ENCODE measurements around the gene SNX14.

The SNX14 gene

GRCh38 chr6:85496009-85496579 lies 97.6 kb downstream of the SNX14 start:
- no peak for DNase-seq

GRCh38 chr6:85494547-85495536 lies 98.8 kb downstream of the SNX14 start:
- no peak for DNase-seq

GRCh38 chr6:85493389-85493788 lies 100.3 kb downstream of the SNX14 start:
- no peak for DNase-seq

- DNase-seq = no peak
Observed at GRCh38 chr6:85490516-85491248, 103.0 kb downstream of the SNX14 start.

GRCh38 chr6:85484948-85485347 lies 108.7 kb downstream of the SNX14 start:
- peak; percentile 67 for DNase-seq

- no peak for DNase-seq
Observed at GRCh38 chr6:85483846-85484245, 109.8 kb downstream of the SNX14 start.

- DNase-seq = peak; percentile 13
Observed at GRCh38 chr6:85482905-85483700, 110.6 kb downstream of the SNX14 start.

GRCh38 chr6:85482206-85482904 lies 111.3 kb downstream of the SNX14 start:
- no peak for DNase-seq

GRCh38 chr6:85479208-85479607 lies 114.5 kb downstream of the SNX14 start:
- no peak for DNase-seq

GRCh38 chr6:85476532-85476931 lies 117.1 kb downstream of the SNX14 start:
- DNase-seq = no peak

- DNase-seq = no peak
Observed at GRCh38 chr6:85473748-85474147, 119.9 kb downstream of the SNX14 start.

- DNase-seq = no peak
Observed at GRCh38 chr6:85472744-85473143, 120.9 kb downstream of the SNX14 start.

- DNase-seq = no peak
Observed at GRCh38 chr6:85470023-85470410, 123.6 kb downstream of the SNX14 start.

GRCh38 chr6:85469276-85470022 lies 124.2 kb downstream of the SNX14 start:
- DNase-seq = no peak

GRCh38 chr6:85468326-85468725 lies 125.3 kb downstream of the SNX14 start:
- DNase-seq = no peak

- DNase-seq = no peak
Observed at GRCh38 chr6:85465762-85466161, 127.9 kb downstream of the SNX14 start.

GRCh38 chr6:85464722-85465150 lies 128.9 kb downstream of the SNX14 start:
- no peak for DNase-seq

GRCh38 chr6:85464260-85464644 lies 129.4 kb downstream of the SNX14 start:
- DNase-seq = no peak

- no peak for DNase-seq
Observed at GRCh38 chr6:85463621-85464259, 129.9 kb downstream of the SNX14 start.

GRCh38 chr6:85462673-85463072 lies 131.0 kb downstream of the SNX14 start:
- DNase-seq = peak; percentile 4

GRCh38 chr6:85461798-85462170 lies 131.9 kb downstream of the SNX14 start:
- no peak for DNase-seq
